Superior temporal gyrus (tissue), 1 donor: Measurements from ENCODE around the gene CHST9.
"Not testable (repeated sequence)": the region's sequence is repeated elsewhere in the genome, so short reads cannot be mapped to it uniquely, and the experiment has no call there.

Experiments used
- DNase-seq: peaks from one replicate; pipeline ENCODE4 v3.0.0-alpha.2; 2016; ENCODE audit errors: extremely low spot score

CHST9 gene

GRCh38 chr18:27175245-27175644 lies 9.9 kb downstream of the CHST9 start:
- no peak for DNase-seq

DNA sequence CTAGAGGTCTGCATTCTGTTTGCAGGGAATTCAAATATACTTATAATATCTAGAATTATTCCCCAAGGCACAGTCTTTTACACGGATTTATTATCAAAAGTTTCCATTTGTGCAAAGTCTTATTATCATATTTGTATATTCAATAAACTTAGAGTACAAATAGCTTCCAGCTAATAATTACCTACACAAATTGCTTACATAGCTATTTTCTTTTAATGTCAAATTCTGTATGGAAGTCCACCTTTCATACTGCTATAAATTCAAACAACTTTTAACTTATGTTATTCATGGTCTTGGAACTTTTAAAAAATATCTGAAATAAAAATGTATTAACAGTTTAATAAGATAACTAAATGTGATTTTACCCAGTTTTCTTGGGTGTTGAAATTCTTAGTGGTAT lies 13.1 kb downstream of the CHST9 start:
- DNase-seq = no peak

- no peak for DNase-seq
These were observed 19.7 kb downstream of the CHST9 start for GRCh38 chr18:27165412-27165811.

DNA sequence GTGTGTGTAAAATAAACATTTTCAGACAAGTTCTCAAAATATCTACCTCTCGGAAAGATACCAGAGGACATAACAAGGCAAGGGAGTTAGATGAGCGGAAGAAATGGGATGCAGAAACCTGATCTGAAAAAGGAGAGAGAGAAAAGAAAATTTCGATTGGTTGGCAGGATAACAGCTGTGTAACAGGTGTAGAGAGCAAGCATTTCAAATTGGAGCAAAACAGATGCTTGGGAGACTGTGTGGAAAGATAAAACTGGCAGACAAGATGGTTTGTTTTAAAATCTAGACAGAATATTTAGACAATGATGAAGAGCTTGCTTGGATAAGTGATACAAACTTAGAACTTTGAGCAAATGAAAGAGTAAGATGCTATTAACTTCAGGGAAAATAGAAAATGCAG lies 20.2 kb downstream of the CHST9 start:
- DNase-seq = no peak

DNA sequence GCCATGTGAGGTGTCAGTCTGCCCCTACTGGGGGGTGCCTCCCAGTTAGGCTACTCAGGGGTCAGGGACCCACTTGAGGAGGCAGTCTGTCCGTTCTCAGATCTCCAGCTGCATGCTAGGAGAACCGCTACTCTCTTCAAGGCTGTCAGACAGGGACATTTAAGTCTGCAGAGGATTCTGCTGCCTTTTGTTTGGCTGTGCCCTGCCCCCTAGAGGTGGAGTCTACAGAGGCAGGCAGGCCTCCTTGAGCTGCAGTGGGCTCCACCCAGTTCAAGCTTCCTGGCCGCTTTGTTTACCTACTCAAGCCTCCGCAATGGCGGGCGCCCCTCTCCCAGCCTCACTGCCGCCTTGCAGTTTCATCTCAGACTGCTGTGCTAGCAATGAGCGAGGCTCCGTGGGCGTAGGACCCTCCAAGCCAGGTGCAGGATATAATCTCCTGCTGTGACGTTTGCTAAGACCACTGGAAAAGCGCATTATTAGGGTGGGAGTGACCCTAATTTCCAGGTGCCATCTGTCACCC lies 21.9 kb downstream of the CHST9 start:
- DNase-seq = not testable (repeated sequence)

DNA sequence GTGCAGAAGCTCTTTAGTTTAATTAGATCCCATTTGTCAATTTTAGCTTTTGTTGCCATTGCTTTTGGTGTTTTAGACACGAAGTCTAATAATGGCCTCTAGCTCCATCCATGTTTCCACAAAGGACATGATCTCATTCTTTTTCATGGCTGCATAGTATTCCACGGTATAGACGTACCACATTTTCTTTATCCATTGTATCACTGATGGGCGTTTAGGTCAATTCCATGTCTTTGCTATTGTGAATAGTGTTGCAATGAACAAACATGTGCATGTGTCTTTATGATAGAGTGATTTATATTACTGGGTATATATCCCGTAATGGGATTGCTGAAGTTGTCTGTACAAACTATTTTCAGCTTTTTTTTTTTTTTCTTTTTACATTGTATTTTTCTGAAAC lies 35.9 kb downstream of the CHST9 start:
- DNase-seq = not testable (repeated sequence)

- no peak for DNase-seq
These were observed 40.4 kb downstream of the CHST9 start for GRCh38 chr18:27144672-27145071.

DNA sequence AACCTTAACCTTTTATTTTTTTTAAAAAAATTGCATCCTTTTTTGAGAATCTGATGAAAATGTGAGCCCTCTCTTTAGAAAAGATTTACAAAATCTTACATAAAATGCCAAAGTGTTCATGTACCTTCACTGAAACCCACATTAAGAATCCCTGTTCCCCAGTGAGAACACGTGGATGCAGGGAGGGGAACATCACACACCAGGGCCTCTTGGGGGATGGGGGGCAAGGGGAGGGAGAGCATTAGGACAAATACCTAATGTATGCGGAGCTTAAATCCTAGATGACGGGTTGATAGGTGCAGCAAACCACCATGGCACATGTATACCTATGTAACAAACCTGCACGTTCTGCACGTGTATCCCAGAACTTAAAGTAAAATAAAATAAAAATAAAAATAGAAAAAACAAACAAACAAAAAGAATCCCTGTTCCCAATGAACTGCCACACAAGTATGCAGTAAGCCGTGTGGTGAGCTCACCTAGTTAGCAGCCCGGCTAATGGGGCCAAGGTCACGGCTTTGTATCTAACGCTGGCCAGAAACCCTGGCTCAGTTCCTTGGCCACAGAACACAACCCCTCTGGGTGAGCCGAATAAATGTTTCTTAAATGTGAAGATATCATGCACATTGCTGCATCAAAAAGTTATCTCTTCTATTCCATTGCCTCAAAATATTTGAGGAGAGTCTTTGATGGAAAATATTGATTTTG lies 41.4 kb downstream of the CHST9 start:
- DNase-seq = no peak

- no peak for DNase-seq
These were observed 42.2 kb downstream of the CHST9 start for GRCh38 chr18:27142891-27143290.

DNA sequence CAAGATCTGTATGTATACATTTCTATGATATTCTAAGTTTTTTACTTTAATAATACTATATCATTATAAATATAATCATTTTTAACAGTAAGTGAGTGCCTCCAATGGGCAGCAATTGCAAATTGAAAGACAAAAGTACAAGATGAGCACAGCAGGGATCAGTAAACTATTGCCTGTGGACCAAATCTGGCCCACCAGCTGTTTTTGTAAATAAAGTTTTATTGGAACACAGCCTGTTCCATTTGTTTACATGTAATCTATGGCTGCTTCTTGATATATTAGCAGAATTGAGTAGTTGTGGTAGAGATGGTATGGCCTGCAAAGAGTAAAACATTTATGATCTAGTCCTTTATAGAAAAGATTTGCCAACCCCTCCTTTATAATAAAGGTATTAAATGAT lies 43.2 kb downstream of the CHST9 start:
- no peak for DNase-seq

GRCh38 chr18:27138079-27138478 lies 47.0 kb downstream of the CHST9 start:
- DNase-seq = no peak

- no peak for DNase-seq
These were observed 48.9 kb downstream of the CHST9 start for GRCh38 chr18:27136208-27136535.

DNA sequence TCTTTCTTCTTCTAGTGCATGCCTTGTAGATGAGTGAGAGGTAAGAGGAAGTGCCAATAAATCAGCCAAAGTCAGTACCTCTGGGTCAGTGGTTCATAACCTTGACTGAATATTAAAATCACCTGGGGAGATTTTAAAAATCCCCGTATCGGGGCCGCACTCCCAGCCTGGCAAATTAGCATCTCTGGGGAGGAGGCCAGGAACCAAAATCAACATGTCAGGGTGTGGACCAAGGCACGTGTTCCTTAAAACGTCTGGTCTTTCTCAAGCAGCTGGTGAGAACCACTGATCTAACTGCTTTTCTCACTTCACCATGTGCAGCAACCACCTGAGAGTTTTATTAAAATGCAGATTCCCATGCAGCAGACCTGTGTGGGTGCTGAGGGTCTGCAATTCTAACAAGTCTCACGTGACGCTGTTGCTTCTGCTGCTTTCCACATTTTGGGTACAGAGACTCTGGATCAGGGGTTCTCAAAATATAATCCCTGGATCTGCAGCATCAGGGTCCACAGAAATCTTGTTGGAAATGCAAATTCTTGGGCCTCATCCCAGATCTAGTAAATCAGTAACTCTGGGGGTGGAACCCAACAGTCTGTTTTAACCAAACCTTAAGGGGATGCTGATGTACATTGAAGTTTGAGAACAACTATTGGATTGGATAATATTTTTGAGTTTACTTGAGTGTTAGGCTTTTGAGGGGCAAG lies 49.5 kb downstream of the CHST9 start:
- DNase-seq = no peak

- DNase-seq = no peak
These were observed 55.0 kb downstream of the CHST9 start for GRCh38 chr18:27130065-27130630.

DNA sequence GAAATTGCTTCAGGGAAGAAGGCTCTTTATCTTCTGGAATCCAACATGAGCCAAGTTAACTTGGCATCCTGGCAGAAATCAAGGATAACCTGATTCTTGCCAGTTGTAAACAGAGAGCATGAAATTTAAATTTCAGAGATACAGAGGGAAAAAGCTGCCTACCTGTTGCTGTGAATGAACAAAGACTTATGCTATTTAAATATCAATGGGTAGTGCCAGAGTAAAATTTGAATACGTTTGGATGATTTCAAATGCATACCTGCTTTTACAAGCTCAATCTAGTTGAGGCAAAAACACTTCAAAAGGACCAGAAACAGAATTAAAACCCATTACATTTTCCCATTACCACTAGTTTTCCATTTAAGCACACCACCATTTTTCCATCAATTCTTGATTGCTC lies 60.9 kb downstream of the CHST9 start:
- DNase-seq = no peak

GRCh38 chr18:27121108-27121507 lies 64.0 kb downstream of the CHST9 start:
- DNase-seq = no peak

DNA sequence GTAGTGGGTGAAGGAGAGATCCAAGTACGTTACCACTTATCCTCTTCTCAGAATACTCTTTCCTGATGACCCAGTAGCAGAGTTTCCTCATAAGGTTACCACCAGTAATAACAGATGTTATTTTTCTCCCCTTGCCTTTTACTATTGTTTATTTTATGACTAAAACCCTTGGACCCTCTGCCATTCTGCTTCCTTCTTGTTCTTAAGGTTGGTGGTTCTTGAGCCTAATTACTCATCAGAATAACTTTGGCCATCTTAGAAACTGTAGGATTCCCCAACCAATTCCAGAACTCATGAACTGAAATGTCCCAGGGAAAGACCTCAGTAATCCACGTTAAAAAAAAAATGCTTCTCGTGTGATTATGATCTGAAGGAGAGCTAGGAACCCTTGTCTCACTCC lies 64.9 kb downstream of the CHST9 start:
- no peak for DNase-seq

GRCh38 chr18:27118973-27119372 lies 66.1 kb downstream of the CHST9 start:
- no peak for DNase-seq

DNA sequence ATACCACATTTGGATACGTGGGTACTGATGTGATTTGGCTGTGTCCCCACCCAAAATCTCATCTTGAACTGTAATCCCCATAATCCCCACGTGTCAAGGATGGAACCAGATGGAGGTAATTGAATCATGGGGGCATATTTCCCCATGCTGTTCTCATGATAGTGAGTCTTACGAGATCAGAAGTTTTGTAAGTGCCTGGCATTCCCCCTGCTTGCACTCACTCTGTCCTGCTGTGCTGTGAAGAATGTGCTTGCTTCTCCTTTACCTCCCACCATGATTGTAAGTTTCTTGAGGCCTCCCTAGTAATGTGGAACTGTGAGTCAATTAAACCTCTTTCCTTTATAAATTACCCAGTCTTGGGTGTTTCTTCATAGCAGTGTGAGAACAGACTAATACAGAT lies 70.3 kb downstream of the CHST9 start:
- DNase-seq = no peak

GRCh38 chr18:27113358-27113757 lies 71.8 kb downstream of the CHST9 start:
- DNase-seq = no peak

- DNase-seq = no peak
These were observed 74.8 kb downstream of the CHST9 start for GRCh38 chr18:27110319-27110718.

DNA sequence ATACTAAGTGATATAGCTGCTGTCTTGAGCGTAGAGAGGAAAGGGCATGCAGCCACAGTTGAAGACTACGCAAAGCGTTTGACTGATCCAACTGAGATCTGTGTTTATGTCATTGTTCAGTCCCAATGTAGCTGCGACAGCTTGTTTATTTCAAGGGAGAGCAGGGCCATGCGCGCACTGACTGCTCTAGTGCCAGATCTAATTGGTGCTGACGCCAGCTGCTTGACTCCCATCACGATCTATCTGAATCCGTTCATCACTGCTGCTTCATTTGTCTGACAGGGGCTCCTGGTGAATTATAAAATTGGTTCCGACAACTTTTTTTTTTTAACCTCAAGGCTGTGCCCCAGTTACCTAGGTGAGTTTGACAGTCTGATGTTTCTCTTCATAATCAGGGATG lies 75.7 kb downstream of the CHST9 start:
- DNase-seq = no peak

DNA sequence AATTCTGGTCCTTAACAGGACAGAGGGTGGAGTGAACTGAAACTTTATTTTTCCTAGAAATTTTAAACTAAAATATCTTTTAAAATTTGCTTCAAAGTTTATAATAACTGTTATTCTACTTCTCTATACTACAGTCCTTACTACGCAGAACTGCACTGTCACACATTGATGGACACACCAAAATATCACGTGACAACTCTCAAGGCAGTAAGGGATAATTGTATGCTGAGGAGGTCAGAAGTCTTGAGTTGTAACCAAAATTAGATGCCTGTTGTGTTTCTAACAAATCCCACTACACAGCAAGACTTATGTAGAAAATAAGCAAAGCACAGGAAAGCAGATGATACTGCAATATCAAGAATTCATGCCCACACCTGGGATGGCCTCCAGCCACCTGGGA lies 76.3 kb downstream of the CHST9 start:
- no peak for DNase-seq
